GM12874 (cell line): Measurements from ENCODE around the gene LPCAT2.

Experiments used
- CTCF ChIP-seq: IDR thresholded peaks from 2 replicates; pipeline ENCODE4 v1.5.1; 2011; ENCODE audit warnings: low read depth, mild to moderate bottlenecking, control low read depth, low read length, moderate library complexity; ENCODE audit not compliant: insufficient read depth

The LPCAT2 gene

DNA sequence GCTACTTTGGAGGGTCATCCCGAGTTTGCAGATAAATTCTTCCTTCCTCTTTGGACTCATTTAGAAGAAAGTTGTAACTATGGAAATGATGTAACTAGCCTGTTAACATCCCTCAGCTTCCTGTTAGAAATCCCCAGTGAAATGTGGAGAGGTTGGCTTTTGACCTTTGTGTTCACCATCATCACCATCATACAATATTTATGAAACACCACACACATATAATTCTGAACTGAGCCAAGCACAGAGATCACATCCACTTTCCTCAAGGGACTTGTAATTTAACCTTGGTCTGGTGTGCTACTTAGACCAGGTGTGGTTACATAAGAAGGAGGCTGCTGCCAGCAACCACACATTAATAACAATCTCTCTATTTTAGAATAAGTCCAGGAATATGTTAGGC is 60.2 kb downstream of the LPCAT2 start:
- TF ChIP-seq CTCF = no peak

DNA sequence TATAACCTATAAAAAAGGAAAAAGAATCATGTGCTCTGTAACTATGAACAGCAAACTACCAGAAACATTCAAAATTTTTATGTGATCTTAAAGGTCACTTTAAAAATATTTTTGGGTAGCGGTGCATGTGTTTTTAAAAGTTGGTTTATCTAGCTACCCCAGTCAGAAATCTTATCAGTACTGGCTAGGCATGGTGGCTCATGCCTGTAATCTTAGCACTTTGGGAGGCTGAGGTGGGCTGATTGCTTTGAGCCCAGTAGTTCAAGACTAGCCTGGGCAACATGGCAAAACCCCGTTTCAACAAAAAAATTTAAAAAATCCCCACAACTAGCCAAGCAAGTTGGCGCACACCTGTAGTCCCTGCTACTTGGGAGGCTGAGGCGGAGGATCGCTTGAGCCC is 61.3 kb downstream of the LPCAT2 start:
- no peak for TF ChIP-seq CTCF

DNA sequence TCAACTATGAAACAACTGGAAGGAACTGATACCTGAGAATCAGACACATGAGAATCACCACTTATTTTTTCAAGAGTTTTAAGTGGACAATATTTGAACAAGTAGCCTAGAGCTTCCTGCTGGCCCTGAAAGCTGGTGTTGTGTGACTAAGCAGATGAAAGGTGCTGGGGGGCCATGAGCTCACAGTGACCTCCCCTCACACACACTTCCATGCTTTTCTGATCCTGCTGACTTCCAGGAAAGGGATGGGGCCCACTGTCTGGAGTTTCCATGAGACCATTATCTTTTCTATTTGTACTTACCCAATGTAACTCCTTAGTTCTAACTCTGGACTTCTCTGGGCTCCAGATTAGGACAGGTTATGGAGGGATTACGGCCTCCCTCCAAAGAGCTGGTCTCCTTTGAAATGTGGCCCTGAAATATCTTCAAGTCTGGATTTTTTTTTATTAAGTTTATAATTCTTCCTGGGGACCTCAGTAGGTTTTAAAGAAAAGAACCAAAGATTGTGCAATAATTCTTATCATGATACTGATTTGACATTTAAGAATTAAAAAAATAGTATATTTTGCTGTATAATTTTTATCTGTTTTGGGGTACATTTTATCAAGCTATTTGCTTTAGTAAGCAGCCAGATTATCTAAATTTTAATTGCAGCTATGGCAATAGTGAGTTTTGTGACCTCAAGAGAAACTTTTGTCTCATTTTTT is 62.5 kb downstream of the LPCAT2 start:
- TF ChIP-seq CTCF = no peak

DNA sequence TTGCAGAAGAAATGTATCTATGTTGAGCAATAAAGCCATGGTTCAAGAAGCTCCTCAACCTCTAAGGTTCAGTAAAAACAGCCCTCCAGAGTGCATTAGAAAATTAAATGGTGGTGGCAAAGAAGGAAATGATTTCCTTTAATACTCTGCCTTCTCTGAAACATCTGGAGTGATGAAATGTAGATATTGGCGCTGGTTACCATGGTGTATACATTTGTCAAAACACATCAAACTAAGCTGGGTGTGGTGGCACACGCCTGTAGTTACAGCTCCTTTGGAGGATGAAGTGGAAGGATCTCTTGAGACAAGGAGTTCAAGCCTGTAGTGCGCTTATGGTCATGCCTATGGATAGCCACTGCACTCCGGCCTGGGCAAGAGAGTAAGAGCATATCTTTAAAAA is 63.6 kb downstream of the LPCAT2 start:
- TF ChIP-seq CTCF = no peak

GRCh38 chr16:55574811-55575210 is 65.9 kb downstream of the LPCAT2 start:
- TF ChIP-seq CTCF = no peak

DNA sequence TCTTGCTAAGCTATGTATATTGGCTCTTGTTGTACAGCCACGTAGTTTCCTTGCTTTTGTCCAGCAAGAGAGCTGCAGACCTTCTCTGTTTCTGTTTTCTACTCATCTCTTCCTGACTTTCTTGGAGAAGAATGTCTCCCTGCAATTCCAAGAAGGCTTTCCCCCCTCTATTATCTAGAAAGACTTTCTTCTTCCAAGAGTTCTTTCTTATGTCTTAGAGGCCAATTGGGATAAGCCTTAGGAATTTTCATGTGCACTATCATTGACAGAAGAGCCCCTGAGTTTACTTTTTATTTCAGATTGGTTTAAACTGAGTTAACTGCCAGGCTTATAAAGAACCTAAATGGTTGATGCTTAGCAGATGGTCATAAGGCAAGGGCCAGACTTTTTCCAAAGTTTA is 66.6 kb downstream of the LPCAT2 start:
- no peak for TF ChIP-seq CTCF

DNA sequence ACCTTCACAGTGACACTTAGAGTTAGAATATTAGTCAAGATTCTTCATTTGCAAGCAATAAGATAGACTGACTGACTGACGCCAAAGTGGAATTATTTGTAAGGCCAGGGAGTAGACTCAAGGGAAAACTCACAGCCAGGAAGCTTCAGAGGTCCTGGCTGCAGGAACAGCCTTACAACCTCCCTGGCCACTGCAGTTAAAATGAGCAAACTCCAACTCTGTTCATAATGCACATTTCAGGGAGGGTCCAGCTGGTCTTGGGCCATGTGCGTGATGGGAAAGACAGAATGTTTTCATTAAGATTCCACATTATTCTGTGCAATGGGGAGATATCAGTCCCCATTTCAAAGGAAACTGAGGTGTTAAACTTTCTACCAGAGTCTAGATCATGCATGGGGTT is 67.5 kb downstream of the LPCAT2 start:
- no peak for TF ChIP-seq CTCF

DNA sequence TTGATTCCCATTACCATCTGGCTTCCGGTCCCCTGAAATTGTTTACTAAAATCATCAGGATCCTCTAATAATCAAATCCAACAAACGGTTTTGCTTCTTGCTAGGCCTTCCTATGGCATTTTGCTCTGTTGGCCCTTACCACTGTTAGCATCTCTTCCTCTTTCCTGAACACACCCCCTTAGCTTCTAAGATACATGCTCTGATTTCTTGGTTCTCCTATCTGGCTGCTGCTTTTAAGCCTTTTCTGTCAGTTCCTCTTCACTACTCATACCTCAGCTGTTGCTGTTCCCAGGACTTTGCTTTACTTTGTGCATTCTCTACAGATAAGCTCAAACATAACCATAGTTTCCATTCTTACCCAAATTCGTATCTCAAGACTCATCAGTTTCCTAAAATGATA is 69.0 kb downstream of the LPCAT2 start:
- TF ChIP-seq CTCF = no peak
